ENCODE results near the gene GSS.

DNA sequence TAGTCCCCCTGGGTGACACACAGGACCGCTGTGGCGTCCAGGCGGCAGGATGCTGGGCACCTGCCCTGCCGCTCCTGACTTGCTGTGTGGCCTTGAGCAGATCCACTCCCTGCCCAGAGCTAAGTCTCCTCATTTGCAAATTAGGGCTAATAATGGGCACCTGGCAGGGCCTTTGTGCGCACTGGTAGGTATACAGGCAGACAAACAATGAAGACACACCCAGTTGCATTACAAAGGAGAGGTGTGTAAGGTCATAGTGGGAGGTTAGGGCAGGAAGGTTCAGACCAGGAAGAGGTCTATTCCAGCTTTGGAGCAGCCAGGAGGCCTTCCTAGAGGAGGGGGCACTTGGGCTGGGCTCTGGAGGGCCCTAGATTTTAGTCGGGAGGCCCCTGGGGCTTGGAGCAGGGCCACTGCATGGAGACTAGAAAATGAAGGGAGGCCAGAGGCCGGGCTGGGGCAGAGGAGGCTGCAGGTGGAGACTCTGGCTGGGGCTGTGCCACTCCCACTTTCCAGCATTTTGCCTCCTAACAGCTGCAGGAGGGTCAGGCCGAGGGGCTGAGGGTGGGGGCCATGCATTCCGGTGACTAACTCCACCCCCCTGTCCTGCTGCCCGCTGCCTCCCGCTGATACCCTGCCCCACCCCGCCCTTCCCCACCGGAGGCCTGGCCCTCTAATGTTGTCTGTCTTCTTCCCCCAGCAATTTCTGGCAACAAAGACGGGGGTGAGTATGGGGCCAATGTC lies 28.6 kb upstream of the GSS start:
- no peak for TF ChIP-seq EZH2phosphoT487 (IDR thresholded peaks at IDR 0.05; ENCODE audit: borderline replicate concordance, low read length)
- TF ChIP-seq, protein P1, sequence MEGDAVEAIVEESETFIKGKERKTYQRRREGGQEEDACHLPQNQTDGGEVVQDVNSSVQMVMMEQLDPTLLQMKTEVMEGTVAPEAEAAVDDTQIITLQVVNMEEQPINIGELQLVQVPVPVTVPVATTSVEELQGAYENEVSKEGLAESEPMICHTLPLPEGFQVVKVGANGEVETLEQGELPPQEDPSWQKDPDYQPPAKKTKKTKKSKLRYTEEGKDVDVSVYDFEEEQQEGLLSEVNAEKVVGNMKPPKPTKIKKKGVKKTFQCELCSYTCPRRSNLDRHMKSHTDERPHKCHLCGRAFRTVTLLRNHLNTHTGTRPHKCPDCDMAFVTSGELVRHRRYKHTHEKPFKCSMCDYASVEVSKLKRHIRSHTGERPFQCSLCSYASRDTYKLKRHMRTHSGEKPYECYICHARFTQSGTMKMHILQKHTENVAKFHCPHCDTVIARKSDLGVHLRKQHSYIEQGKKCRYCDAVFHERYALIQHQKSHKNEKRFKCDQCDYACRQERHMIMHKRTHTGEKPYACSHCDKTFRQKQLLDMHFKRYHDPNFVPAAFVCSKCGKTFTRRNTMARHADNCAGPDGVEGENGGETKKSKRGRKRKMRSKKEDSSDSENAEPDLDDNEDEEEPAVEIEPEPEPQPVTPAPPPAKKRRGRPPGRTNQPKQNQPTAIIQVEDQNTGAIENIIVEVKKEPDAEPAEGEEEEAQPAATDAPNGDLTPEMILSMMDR (conservative IDR thresholded peaks at IDR 0.05; ENCODE audit: low read depth, low read length) = no peak
- no peak for TF ChIP-seq EZH2 (IDR thresholded peaks at IDR 0.05; ENCODE audit: low read length, unreplicated experiment)
